GM12873 (cell line): ENCODE measurements around the gene CENPF.

ENCODE experiments used
- CTCF ChIP-seq: IDR thresholded peaks from 2 replicates; pipeline ENCODE4 v1.5.1; 2012; ENCODE audit warnings: low read depth, mild to moderate bottlenecking, moderate library complexity, low read length, control low read depth; ENCODE audit not compliant: insufficient read depth; ENCODE audit errors: missing control alignments

CENPF gene

DNA sequence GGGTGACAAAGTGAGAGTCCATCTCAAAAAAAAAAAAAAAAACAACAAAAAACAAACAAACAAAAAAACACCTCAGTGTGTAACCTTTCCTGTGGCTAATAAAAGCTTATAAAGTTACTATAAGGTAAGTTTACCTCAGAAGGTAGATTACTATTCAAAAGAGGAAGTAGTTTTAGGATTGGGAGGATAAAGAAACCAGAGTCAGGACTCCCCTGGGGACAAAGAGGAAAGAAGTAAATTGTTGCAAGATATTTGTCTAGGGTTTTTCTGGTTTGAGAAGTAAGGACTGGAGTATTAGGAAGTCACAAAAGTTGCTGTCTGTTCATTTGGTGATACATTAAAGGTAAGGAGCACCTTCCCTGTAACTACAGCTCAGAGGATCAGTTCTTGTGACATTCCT is 23.8 kb upstream of the CENPF start:
- TF ChIP-seq CTCF: no peak

DNA sequence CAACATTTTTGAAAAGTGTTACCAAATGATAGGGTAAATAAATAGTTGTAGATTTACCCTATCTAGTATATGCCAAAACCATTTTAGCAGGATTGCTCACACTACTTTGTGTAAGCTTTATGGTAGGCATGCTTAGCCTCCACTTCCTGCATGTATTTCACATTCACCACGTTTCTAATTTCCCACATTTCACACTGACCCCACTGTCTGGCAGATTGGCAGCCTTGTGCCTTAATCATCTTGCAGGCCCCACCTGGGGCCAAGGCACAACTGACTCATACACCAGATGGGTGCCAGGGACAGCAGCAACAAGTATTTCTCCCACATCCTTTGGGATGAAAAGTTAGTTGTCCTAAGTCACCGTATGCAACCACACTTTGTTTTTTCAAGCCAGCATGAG is 21.2 kb upstream of the CENPF start:
- TF ChIP-seq CTCF: no peak

DNA sequence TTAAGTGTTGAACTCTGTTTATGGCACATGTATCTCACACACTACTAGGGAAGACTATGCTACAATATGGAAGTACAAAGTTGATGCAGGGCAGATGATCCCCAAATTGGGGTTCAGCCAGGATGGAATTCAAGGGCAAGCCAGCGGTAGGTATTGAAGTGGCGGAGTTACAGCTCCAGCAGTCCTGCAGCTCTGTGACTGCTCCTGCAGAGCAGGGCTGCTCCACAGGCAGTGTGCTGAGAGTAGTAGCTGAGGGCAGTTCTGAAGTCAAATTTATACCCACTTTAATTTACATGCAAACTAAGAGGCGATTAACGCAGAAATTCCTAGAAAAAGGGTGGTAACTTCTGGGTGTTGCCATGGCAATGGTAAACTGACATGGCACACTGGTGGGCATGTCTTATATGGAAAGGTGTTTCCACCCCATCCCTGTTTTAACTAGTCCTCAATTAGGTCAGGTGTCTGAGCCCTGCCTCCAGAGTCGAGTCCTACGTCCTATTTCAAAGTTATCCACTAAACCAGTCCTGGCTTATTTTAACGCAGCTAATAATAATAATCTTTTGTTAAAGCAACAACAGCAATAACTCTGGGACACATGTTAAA is 20.6 kb upstream of the CENPF start:
- no peak for TF ChIP-seq CTCF

GRCh38 chr1:214583113-214583512 is 19.9 kb upstream of the CENPF start:
- TF ChIP-seq CTCF: no peak

- TF ChIP-seq CTCF: no peak
Measured at GRCh38 chr1:214583824-214584554, 19.0 kb upstream of the CENPF start.

GRCh38 chr1:214584805-214585766 is 17.9 kb upstream of the CENPF start:
- TF ChIP-seq CTCF: peak; percentile 64

DNA sequence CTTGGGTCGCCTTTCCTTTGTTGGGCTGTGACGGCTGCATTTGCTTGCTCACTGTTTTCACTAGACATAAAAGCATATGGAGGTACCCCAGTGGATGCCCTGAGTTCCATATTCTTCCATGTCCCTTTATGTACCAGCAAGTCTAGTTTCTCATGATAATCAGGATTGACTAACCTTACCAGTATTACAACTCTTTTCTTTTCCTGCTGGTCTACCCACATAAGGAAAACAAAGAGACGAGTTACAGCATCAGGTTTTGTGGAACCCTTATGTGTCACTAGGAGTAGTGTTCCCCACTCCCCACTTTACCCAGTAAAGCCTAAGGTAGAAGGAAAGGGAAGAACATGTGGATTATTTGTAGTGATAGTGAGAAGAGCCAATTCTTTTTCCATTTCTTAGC is 16.4 kb upstream of the CENPF start:
- TF ChIP-seq CTCF: no peak
